ENCODE results near the gene SLC34A3.

- no peak for TF ChIP-seq CTCF (conservative IDR thresholded peaks at IDR 0.05; ENCODE audit: low read depth, low read length)
- no peak for TF ChIP-seq EZH2 (IDR thresholded peaks at IDR 0.05; ENCODE audit: borderline replicate concordance, low read depth, low read length, poor library complexity, severe bottlenecking)
Observed at GRCh38 chr9:137212520-137212919, 18.2 kb upstream of the SLC34A3 start.

Measured in A673 (cell line).